ENCODE results near the gene PYHIN1.
A peak's percentile ranks its signal among the peaks of the same experiment; 100 is the strongest.

PYHIN1 gene

GRCh38 chr1:159014851-159015250 is 83.5 kb downstream of the PYHIN1 start:
- ChIA-PET POLR2A (no interaction called here), CTCF (interaction anchor here (1.0 to 2.0 kb wide), 3 partner anchors 11 to 17 kb away, joined by 4 to 6 read pairs (median 5); no protein-coding TSS in a partner anchor)
- TF ChIP-seq, protein P1, sequence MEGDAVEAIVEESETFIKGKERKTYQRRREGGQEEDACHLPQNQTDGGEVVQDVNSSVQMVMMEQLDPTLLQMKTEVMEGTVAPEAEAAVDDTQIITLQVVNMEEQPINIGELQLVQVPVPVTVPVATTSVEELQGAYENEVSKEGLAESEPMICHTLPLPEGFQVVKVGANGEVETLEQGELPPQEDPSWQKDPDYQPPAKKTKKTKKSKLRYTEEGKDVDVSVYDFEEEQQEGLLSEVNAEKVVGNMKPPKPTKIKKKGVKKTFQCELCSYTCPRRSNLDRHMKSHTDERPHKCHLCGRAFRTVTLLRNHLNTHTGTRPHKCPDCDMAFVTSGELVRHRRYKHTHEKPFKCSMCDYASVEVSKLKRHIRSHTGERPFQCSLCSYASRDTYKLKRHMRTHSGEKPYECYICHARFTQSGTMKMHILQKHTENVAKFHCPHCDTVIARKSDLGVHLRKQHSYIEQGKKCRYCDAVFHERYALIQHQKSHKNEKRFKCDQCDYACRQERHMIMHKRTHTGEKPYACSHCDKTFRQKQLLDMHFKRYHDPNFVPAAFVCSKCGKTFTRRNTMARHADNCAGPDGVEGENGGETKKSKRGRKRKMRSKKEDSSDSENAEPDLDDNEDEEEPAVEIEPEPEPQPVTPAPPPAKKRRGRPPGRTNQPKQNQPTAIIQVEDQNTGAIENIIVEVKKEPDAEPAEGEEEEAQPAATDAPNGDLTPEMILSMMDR (IDR thresholded peaks at IDR 0.05; ENCODE audit: control extremely low read depth, extremely low read depth, low read depth, missing control alignments) = no peak
- DNase-seq (ENCODE audit: extremely low spot score) = no peak

DNA sequence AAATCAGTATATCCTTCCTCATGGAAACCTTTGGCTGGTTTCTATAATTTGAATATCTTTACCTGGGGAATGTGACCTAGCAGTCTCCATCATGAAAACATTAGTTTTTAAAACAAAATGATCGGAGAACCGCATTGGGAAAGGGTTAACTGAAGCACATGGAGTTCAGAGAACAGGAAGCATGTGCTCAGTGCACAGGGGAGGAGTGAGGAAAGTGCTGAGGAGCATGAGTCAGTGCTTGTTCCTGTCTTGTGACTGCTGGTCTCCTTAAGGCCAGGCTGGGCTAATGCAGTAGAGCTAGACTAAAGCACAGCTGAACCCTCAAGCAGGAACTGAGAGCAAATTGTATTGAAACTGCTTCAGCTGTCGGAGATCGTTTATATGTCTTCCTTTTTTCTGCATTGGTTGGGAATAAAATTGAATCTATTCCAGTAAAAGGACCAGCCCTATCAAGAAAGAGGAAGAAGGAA is 84.1 kb downstream of the PYHIN1 start:
- TF ChIP-seq, protein P1 (IDR thresholded peaks at IDR 0.05; ENCODE audit: control extremely low read depth, extremely low read depth, low read depth, missing control alignments) = no peak
- CTCF ChIA-PET = interaction anchor here (1.0 to 2.0 kb wide), 3 partner anchors 10 to 17 kb away, joined by 4 to 6 read pairs (median 5); no protein-coding TSS in a partner anchor
- POLR2A ChIA-PET = interaction anchor here (0.6 kb wide), 1 partner anchor 15 kb away, joined by 3 read pairs; no protein-coding TSS in a partner anchor
- peak; percentile 69 for DNase-seq (ENCODE audit: extremely low spot score)

DNA sequence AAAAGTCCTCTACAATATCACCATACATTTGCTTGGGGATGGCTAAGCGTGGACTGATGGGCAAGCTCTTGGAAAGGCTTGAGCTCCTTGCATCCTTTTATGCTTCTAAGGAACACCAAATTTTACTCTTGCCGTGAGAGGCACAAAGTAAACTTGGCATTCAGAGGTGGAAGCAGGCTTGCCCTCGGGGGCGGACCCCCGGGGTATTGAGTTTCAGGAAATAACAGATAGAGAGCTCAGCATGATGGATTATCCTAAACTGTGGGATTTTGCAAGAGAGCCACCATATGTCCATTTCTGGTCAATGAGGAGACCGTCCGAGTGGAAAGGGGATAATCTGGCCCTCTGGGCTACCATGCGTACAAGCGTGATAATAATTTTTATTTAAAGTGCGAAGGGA is 92.4 kb downstream of the PYHIN1 start:
- POLR2A ChIA-PET = no interaction called here
- DNase-seq (ENCODE audit: extremely low spot score) = no peak
- CTCF ChIA-PET = interaction anchor here (1.0 to 1.3 kb wide), 2 partner anchors 10 to 44 kb away, joined by 3 read pairs; no protein-coding TSS in a partner anchor
- TF ChIP-seq, protein P1 (IDR thresholded peaks at IDR 0.05; ENCODE audit: control extremely low read depth, extremely low read depth, low read depth, missing control alignments) = no peak

GRCh38 chr1:159025043-159025442 is 93.7 kb downstream of the PYHIN1 start:
- no peak for DNase-seq (ENCODE audit: extremely low spot score)
- CTCF ChIA-PET = interaction anchor here (1.2 to 1.6 kb wide), 3 partner anchors 9 to 42 kb away, joined by 3 to 5 read pairs (median 4); no protein-coding TSS in a partner anchor
- POLR2A ChIA-PET = no interaction called here
- TF ChIP-seq, protein P1 (IDR thresholded peaks at IDR 0.05; ENCODE audit: control extremely low read depth, extremely low read depth, low read depth, missing control alignments) = no peak
